GM23338 (cell line): ENCODE data around the gene UBALD2. TPM values are rescaled to one million over a fixed set of nuclear protein-coding genes. Genes with fewer than 3 reads are reported as not detected.

ENCODE experiments used
- ATAC-seq: fragments of 200-7000 bp; cut with Tn5 transposase; 3 replicates; pipeline ENCODE4 v1.9.1; 2020
- DNase-seq: peaks from one replicate; pipeline ENCODE4 v3.0.0-alpha.2; 2015; ENCODE audit warnings: low spot score
- H2AFZ ChIP-seq: fragments of 200-600 bp; sonication (generic); 2 replicates; pipeline ENCODE4 v1.8.0; 2016; ENCODE audit warnings: antibody characterized with exemption, mild to moderate bottlenecking, moderate library complexity
- H3F3A ChIP-seq: fragments of 200-600 bp; sonication (generic); replicated peaks from 2 replicates; pipeline ENCODE4 v1.8.0; 2017; ENCODE audit warnings: antibody characterized with exemption, mixed run types, low read depth
- H3K27ac ChIP-seq: fragments of 200-600 bp; sonication (generic); 2 replicates; pipeline ENCODE4 v1.6.1; 2016; ENCODE audit warnings: low read depth
- H3K27me3 ChIP-seq: fragments of 200-600 bp; sonication (generic); 2 replicates; pipeline ENCODE4 v1.8.0; 2016; ENCODE audit warnings: mild to moderate bottlenecking, mixed run types, moderate library complexity; ENCODE audit not compliant: insufficient read depth
- H3K36me3 ChIP-seq: fragments of 200-600 bp; sonication (generic); 2 replicates; pipeline ENCODE4 v1.8.0; 2016; ENCODE audit warnings: mild to moderate bottlenecking; ENCODE audit not compliant: insufficient read depth
- H3K4me1 ChIP-seq: fragments of 200-600 bp; sonication (generic); 2 replicates; pipeline ENCODE4 v1.8.0; 2016; ENCODE audit warnings: mild to moderate bottlenecking, moderate library complexity; ENCODE audit not compliant: insufficient read depth
- H3K4me2 ChIP-seq: fragments of 200-600 bp; sonication (generic); 2 replicates; pipeline ENCODE4 v1.7.1; 2017; ENCODE audit warnings: mixed run types
- H3K4me3 ChIP-seq: fragments of 200-600 bp; sonication (generic); 2 replicates; pipeline ENCODE4 v1.6.1; 2016; ENCODE audit warnings: mixed run types
- H3K79me2 ChIP-seq: fragments of 200-600 bp; sonication (generic); replicated peaks from 2 replicates; pipeline ENCODE4 v1.8.0; 2017; ENCODE audit warnings: mild to moderate bottlenecking; ENCODE audit not compliant: insufficient read depth
- H3K9me2 ChIP-seq: fragments of 200-600 bp; sonication (generic); 2 replicates; pipeline ENCODE4 v1.8.0; 2017; ENCODE audit not compliant: insufficient read depth
- H4K20me1 ChIP-seq: fragments of 200-600 bp; sonication (generic); replicated peaks from 2 replicates; pipeline ENCODE4 v1.8.0; 2017; ENCODE audit warnings: mild to moderate bottlenecking; ENCODE audit not compliant: insufficient read depth
- H3K27ac Mint-ChIP-seq: 2 replicates; pipeline ENCODE4 v1.8.0; 2020; ENCODE audit warnings: inconsistent platforms, mild to moderate bottlenecking, moderate library complexity, mixed read lengths
- H3K27me3 Mint-ChIP-seq: 3 replicates; pipeline ENCODE4 v1.8.0; 2022; ENCODE audit warnings: low read depth, mild to moderate bottlenecking, moderate library complexity, mixed read lengths, inconsistent platforms; ENCODE audit not compliant: insufficient read depth, poor library complexity
- H3K36me3 Mint-ChIP-seq: 3 replicates; pipeline ENCODE4 v1.8.0; 2021; ENCODE audit warnings: low read depth, mild to moderate bottlenecking, inconsistent platforms, moderate library complexity, mixed read lengths
- H3K4me1 Mint-ChIP-seq: 3 replicates; pipeline ENCODE4 v1.8.0; 2020; ENCODE audit warnings: mild to moderate bottlenecking, inconsistent platforms, mixed read lengths
- H3K4me3 Mint-ChIP-seq: 3 replicates; pipeline ENCODE4 v1.8.0; 2021; ENCODE audit warnings: moderate library complexity, mild to moderate bottlenecking, inconsistent platforms, mixed read lengths
- H3K9me3 Mint-ChIP-seq: 3 replicates; pipeline ENCODE4 v1.8.0; 2020; ENCODE audit warnings: moderate library complexity, mild to moderate bottlenecking, inconsistent platforms, mixed read lengths
- CREB1 ChIP-seq: fragments of 250-450 bp; sonication (Bioruptor Pico); IDR thresholded peaks from 2 replicates; pipeline ENCODE4 v1.5.0; 2020; ENCODE audit warnings: low read depth, mild to moderate bottlenecking, moderate library complexity
- STAT1 ChIP-seq: IDR thresholded peaks from one replicate; pipeline ENCODE4 v1.6.1; 2016; ENCODE audit warnings: antibody characterized with exemption; ENCODE audit not compliant: unreplicated experiment
- ZNF331 ChIP-seq: fragments of 250-450 bp; sonication (Bioruptor Pico); IDR thresholded peaks from 2 replicates; pipeline ENCODE4 v1.5.0; 2020; ENCODE audit warnings: low read depth, mild to moderate bottlenecking, moderate library complexity
- polyA plus RNA-seq: library from polyadenylated mRNA; unstranded; fragments of >200 nt; fragmentation: Nextera tagmentation; extraction: Ambion mirVana; gene quantifications from 2 replicates; pipeline ENCODE4 v1.2.1, GENCODE V29; 2016
- total RNA-seq: library from RNA; depleted of rRNA; stranded (reverse); fragments of >200 nt; shearing (Covaris generic); gene quantifications from 2 replicates; pipeline ENCODE4 v1.2.3, GENCODE V29; 2014
- TF ChIP-seq, protein P1 (sequence below): IDR thresholded peaks from 2 replicates; pipeline ENCODE4 v1.6.1; 2016; ENCODE audit warnings: antibody characterized with exemption
- TF ChIP-seq, protein P2 (sequence below): fragments of 250-450 bp; sonication (Bioruptor Pico); IDR thresholded peaks from 2 replicates; pipeline ENCODE4 v1.5.0; 2020; ENCODE audit warnings: mild to moderate bottlenecking, moderate library complexity

The UBALD2 gene
- total and polyA plus RNA-seq, 2 experiments from 2014 or later = 2.2 to 3.1 TPM

DNA sequence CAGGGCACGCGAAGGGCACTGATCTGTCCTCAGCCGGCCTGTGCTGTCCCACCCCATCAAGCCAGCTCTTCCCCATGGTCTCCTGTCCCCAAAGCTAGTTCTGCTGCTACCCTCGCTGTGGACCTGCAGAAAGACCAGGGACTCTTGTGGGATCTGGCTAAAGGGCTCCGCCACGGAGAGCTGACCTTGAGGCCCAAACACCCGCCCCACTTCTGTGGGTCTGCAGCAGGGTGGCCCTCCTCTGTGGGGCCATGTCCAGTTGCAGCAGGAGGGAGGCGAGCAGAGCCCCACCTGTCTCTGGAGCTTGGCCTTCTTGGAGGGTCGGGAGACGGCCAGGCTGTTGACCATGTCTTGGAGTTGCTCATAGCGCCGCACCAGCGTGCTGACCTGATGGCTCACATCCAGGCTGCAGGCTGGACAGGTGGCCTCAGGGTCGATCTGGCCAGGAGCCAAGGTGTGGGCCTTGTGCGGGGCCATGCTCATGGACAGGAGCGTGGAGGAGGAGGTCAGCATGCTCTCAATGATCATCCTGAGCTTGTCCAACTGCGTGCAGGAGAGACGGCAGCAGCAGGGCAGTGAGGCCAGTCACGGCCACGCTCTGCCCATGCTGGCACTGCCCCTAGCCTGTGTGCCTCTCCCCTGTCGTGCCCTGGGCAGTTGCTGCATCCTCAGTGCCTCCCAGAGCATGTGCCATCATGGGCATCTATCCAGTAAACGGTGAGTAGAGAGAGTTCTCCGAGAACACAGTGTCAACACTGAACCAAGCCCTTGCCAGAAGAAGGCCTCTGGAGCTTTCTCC, 16.6 kb downstream of the UBALD2 start:
- no peak overlapping the region for H3K27ac ChIP-seq
- no peaks in the 10 kb centered on the region for H3K27me3 ChIP-seq
- Mint-ChIP-seq H3K27me3 (peaks cover 4% of the 10 kb centered on the region), H3K9me3 (no peaks in the 10 kb centered on the region), H3K36me3 (no peaks in the 10 kb centered on the region; the same call in 2 of the 3 replicates), H3K27ac (no peak overlapping the region), H3K4me1 (no peaks in the 10 kb centered on the region; the same call in 2 of the 3 replicates), H3K4me3 (no peak overlapping the region)
- no peaks in the 10 kb centered on the region for H3F3A ChIP-seq
- ATAC-seq = no peak
- no peaks in the 10 kb centered on the region for H3K4me1 ChIP-seq
- H3K9me2 ChIP-seq = no peaks in the 10 kb centered on the region
- H3K4me3 ChIP-seq = no peak overlapping the region
- TF ChIP-seq ZNF331 = no peak
- TF ChIP-seq, protein P1, sequence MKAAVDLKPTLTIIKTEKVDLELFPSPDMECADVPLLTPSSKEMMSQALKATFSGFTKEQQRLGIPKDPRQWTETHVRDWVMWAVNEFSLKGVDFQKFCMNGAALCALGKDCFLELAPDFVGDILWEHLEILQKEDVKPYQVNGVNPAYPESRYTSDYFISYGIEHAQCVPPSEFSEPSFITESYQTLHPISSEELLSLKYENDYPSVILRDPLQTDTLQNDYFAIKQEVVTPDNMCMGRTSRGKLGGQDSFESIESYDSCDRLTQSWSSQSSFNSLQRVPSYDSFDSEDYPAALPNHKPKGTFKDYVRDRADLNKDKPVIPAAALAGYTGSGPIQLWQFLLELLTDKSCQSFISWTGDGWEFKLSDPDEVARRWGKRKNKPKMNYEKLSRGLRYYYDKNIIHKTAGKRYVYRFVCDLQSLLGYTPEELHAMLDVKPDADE = no peak
- TF ChIP-seq STAT1 = no peak
- TF ChIP-seq, protein P2, sequence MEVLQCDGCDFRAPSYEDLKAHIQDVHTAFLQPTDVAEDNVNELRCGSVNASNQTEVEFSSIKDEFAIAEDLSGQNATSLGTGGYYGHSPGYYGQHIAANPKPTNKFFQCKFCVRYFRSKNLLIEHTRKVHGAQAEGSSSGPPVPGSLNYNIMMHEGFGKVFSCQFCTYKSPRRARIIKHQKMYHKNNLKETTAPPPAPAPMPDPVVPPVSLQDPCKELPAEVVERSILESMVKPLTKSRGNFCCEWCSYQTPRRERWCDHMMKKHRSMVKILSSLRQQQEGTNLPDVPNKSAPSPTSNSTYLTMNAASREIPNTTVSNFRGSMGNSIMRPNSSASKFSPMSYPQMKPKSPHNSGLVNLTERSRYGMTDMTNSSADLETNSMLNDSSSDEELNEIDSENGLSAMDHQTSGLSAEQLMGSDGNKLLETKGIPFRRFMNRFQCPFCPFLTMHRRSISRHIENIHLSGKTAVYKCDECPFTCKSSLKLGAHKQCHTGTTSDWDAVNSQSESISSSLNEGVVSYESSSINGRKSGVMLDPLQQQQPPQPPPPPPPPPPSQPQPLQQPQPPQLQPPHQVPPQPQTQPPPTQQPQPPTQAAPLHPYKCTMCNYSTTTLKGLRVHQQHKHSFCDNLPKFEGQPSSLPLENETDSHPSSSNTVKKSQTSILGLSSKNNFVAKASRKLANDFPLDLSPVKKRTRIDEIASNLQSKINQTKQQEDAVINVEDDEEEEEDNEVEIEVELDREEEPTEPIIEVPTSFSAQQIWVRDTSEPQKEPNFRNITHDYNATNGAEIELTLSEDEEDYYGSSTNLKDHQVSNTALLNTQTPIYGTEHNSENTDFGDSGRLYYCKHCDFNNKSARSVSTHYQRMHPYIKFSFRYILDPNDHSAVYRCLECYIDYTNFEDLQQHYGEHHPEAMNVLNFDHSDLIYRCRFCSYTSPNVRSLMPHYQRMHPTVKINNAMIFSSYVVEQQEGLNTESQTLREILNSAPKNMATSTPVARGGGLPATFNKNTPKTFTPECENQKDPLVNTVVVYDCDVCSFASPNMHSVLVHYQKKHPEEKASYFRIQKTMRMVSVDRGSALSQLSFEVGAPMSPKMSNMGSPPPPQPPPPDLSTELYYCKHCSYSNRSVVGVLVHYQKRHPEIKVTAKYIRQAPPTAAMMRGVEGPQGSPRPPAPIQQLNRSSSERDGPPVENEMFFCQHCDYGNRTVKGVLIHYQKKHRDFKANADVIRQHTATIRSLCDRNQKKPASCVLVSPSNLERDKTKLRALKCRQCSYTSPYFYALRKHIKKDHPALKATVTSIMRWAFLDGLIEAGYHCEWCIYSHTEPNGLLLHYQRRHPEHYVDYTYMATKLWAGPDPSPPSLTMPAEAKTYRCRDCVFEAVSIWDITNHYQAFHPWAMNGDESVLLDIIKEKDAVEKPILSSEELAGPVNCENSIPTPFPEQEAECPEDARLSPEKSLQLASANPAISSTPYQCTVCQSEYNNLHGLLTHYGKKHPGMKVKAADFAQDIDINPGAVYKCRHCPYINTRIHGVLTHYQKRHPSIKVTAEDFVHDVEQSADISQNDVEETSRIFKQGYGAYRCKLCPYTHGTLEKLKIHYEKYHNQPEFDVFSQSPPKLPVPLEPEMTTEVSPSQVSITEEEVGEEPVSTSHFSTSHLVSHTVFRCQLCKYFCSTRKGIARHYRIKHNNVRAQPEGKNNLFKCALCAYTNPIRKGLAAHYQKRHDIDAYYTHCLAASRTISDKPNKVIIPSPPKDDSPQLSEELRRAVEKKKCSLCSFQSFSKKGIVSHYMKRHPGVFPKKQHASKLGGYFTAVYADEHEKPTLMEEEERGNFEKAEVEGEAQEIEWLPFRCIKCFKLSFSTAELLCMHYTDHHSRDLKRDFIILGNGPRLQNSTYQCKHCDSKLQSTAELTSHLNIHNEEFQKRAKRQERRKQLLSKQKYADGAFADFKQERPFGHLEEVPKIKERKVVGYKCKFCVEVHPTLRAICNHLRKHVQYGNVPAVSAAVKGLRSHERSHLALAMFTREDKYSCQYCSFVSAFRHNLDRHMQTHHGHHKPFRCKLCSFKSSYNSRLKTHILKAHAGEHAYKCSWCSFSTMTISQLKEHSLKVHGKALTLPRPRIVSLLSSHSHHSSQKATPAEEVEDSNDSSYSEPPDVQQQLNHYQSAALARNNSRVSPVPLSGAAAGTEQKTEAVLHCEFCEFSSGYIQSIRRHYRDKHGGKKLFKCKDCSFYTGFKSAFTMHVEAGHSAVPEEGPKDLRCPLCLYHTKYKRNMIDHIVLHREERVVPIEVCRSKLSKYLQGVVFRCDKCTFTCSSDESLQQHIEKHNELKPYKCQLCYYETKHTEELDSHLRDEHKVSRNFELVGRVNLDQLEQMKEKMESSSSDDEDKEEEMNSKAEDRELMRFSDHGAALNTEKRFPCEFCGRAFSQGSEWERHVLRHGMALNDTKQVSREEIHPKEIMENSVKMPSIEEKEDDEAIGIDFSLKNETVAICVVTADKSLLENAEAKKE = no peak
- TF ChIP-seq CREB1 (CRISPR knock-in tag) = no peak
- H3K4me2 ChIP-seq = no peak overlapping the region
- no peaks in the 10 kb centered on the region for H3K79me2 ChIP-seq
- no peak for DNase-seq
- no peak overlapping the region for H2AFZ ChIP-seq
- H3K36me3 ChIP-seq = no peaks in the 10 kb centered on the region
- no peaks in the 10 kb centered on the region for H4K20me1 ChIP-seq
